ENCODE results near the gene IGFBP3. TPM values are rescaled to one million over a fixed set of nuclear protein-coding genes. Genes with fewer than 3 reads are reported as not detected.

The IGFBP3 gene
- total RNA-seq, 1 donor = 2,181 TPM

DNA sequence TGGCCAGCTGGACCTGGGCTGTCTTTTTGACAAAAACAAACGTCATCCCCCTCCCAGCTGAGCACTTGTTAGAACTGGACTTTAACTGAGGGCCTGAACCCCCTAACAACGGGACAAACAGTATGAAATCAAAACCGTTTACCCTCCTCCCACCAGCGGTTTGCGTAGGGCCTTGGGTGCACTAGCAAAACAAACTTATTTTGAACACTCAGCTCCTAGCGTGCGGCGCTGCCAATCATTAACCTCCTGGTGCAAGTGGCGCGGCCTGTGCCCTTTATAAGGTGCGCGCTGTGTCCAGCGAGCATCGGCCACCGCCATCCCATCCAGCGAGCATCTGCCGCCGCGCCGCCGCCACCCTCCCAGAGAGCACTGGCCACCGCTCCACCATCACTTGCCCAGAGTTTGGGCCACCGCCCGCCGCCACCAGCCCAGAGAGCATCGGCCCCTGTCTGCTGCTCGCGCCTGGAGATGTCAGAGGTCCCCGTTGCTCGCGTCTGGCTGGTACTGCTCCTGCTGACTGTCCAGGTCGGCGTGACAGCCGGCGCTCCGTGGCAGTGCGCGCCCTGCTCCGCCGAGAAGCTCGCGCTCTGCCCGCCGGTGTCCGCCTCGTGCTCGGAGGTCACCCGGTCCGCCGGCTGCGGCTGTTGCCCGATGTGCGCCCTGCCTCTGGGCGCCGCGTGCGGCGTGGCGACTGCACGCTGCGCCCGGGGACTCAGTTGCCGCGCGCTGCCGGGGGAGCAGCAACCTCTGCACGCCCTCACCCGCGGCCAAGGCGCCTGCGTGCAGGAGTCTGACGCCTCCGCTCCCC is 32.7 kb downstream of the IGFBP3 start, which contains the start of gene IGFBP1:
IGFBP1 (plus strand) TSS at position 304 of the 808 bp plus-strand sequence; CDS start at position 469, 165 bp downstream.
- no peaks in the 10 kb centered on the region for H3K9me3 ChIP-seq (ENCODE audit: low read depth, low read length)
- H3K27me3 ChIP-seq (ENCODE audit: insufficient read depth, low read length) = peaks cover 2% of the 10 kb centered on the region
- H2AFZ ChIP-seq (ENCODE audit: low read length) = peak within 1 kb of the TSS; percentile 83
- H3K4me1 ChIP-seq (ENCODE audit: insufficient read depth, low read length) = peaks cover 31% of the 10 kb centered on the region
- peak within 1 kb of the TSS; percentile 85 for H3K4me2 ChIP-seq (ENCODE audit: insufficient read depth, low read length)
- TF ChIP-seq, protein P1, sequence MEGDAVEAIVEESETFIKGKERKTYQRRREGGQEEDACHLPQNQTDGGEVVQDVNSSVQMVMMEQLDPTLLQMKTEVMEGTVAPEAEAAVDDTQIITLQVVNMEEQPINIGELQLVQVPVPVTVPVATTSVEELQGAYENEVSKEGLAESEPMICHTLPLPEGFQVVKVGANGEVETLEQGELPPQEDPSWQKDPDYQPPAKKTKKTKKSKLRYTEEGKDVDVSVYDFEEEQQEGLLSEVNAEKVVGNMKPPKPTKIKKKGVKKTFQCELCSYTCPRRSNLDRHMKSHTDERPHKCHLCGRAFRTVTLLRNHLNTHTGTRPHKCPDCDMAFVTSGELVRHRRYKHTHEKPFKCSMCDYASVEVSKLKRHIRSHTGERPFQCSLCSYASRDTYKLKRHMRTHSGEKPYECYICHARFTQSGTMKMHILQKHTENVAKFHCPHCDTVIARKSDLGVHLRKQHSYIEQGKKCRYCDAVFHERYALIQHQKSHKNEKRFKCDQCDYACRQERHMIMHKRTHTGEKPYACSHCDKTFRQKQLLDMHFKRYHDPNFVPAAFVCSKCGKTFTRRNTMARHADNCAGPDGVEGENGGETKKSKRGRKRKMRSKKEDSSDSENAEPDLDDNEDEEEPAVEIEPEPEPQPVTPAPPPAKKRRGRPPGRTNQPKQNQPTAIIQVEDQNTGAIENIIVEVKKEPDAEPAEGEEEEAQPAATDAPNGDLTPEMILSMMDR (IDR thresholded peaks at IDR 0.05; ENCODE audit: extremely low read depth, low read depth, low read length) = no peak
- no peaks in the 10 kb centered on the region for H4K20me1 ChIP-seq (ENCODE audit: insufficient read depth, low read length)
- DNase-seq (ENCODE audit: insufficient read length, low spot score, missing footprints) = peak; percentile 78
- H3K79me2 ChIP-seq (ENCODE audit: insufficient read depth, low read length) = no peaks in the 10 kb centered on the region
- H3K36me3 ChIP-seq (ENCODE audit: insufficient read depth, low read length) = no peaks in the 10 kb centered on the region
- peak within 1 kb of the TSS; percentile 70 for H3K4me3 ChIP-seq (ENCODE audit: insufficient read depth, low read length)
- no peak within 1 kb of the TSS for H3K27ac ChIP-seq (ENCODE audit: low read depth, low read length)

DNA sequence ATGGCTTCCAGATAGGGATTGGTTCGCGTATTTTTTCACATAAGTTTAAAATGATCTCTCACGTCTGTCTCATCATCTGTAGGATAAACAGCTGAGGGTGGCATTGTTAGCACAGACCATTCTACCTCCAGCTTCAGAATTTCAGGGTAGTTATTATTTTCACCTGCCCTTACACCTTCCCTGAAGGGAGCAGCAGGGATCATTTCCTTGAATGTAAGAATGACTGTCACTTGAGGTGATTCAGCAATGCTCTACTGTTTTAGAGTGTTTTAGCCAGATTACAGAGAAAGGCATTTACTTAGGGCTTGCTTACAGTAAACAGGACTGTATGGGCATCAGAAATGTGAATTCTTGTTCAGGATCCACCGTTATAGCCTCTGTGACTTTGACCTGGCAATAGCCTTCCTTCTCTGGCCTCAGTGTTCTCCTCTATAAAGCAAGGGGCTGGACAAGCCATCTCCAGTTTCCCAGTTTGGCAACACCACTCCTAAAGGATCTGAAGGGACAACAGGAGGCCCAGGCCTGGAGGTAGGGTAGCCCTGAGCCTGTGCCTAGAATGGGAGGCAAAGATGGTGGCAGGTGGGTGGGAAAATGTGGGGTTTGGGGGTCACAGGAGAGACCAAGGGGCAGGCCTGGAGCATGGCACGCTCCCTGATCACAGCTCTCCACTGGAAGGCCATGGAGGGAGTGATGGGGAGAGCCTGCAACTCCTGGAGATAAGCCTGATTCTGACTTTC is 34.0 kb downstream of the IGFBP3 start:
- no peak overlapping the region for H2AFZ ChIP-seq (ENCODE audit: low read length)
- no peak overlapping the region for H3K4me3 ChIP-seq (ENCODE audit: insufficient read depth, low read length)
- no peak overlapping the region for H3K4me2 ChIP-seq (ENCODE audit: insufficient read depth, low read length)
- peak; percentile 75 for DNase-seq (ENCODE audit: insufficient read length, low spot score, missing footprints)
- no peaks in the 10 kb centered on the region for H3K36me3 ChIP-seq (ENCODE audit: insufficient read depth, low read length)
- H4K20me1 ChIP-seq (ENCODE audit: insufficient read depth, low read length) = no peaks in the 10 kb centered on the region
- H3K79me2 ChIP-seq (ENCODE audit: insufficient read depth, low read length) = no peaks in the 10 kb centered on the region
- TF ChIP-seq, protein P1 (IDR thresholded peaks at IDR 0.05; ENCODE audit: extremely low read depth, low read depth, low read length) = no peak
- H3K27ac ChIP-seq (ENCODE audit: low read depth, low read length) = no peak overlapping the region
- H3K27me3 ChIP-seq (ENCODE audit: insufficient read depth, low read length) = peaks cover 2% of the 10 kb centered on the region
- peaks cover 35% of the 10 kb centered on the region for H3K4me1 ChIP-seq (ENCODE audit: insufficient read depth, low read length)
- no peaks in the 10 kb centered on the region for H3K9me3 ChIP-seq (ENCODE audit: low read depth, low read length)

DNA sequence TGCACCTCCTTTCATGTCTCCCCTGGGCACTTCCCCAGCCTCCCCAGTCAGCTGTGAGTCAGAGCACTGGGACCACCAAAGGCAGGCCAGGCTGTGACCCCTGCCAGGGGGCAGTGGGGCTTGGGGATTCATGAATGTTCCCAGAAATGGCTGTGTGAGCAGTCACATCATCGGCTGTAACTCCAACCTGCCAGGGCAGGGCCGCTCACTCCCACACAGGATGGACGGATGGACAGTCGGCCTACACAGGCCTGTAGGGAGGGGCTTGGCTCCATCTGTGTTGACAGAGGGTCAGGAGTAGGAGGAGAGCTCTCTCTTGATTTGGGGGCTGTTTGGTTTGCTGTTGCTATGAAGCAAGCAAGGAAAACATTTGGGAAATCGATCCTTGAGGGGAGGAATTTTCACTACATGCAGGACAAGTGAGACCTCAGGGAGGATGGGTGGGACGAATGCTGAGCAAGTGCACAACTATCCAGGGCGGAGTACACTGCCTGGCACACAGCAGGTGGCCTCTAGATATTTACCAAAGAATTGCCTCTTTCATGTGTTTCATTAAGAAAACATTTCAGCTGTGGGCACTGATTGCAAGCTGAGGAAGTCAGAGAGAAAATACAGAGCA is 35.7 kb downstream of the IGFBP3 start:
- Histone ChIP-seq H2AFZ (ENCODE audit: low read length) (peak overlapping the region; percentile 10), H3K36me3 (ENCODE audit: insufficient read depth, low read length) (no peaks in the 10 kb centered on the region), H3K79me2 (ENCODE audit: insufficient read depth, low read length) (no peaks in the 10 kb centered on the region), H3K27me3 (ENCODE audit: insufficient read depth, low read length) (peaks cover 2% of the 10 kb centered on the region), H3K27ac (ENCODE audit: low read depth, low read length) (peak overlapping the region; percentile 69), H3K4me2 (ENCODE audit: insufficient read depth, low read length) (no peak overlapping the region), H4K20me1 (ENCODE audit: insufficient read depth, low read length) (no peaks in the 10 kb centered on the region), H3K4me1 (ENCODE audit: insufficient read depth, low read length) (peaks cover 43% of the 10 kb centered on the region), H3K4me3 (ENCODE audit: insufficient read depth, low read length) (no peak overlapping the region), H3K9me3 (ENCODE audit: low read depth, low read length) (no peaks in the 10 kb centered on the region)
- TF ChIP-seq, protein P1 (IDR thresholded peaks at IDR 0.05; ENCODE audit: extremely low read depth, low read depth, low read length) = no peak
- DNase-seq (ENCODE audit: insufficient read length, low spot score, missing footprints) = peak; percentile 93
